ENCODE measurements around the gene MYBPH.

MYBPH gene

GRCh38 chr1:203165101-203165799 is 10.4 kb downstream of the MYBPH start:
- DNase-seq = no peak

DNA sequence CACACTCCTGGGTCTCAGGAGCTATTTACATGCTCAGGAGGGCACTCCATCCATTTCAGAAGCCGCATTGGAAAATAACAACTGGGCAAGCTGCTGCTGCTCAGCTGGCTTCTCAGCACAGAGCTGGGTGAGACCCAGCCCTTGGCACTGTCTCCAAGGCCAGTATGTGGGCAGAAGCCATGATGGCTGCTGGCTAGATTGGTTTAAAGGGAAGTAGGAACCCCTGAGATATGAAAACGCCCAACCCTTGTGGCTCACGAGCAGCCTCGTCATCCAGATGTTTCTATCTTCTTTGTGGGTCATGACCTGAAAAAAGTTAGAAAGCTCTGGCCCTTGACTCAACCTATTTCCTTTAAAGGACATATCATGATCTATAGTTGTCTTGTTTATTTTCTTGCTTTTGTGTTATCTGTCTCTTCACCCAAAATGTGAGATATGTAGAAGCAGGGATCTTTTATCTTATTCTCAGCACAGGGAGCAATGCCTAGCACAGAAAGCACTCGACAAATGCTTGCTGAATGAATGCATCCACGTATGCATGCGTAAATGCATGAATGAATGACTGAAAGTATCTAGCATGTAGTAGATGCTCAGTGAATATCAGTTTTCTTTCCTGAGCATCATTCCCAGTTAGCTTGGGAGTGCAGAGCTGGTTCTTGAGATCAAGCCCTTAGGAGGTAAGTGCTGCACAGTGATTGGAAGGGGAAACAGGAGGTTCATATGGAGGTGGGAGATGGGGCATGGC is 11.6 kb downstream of the MYBPH start:
- no peak for DNase-seq

DNA sequence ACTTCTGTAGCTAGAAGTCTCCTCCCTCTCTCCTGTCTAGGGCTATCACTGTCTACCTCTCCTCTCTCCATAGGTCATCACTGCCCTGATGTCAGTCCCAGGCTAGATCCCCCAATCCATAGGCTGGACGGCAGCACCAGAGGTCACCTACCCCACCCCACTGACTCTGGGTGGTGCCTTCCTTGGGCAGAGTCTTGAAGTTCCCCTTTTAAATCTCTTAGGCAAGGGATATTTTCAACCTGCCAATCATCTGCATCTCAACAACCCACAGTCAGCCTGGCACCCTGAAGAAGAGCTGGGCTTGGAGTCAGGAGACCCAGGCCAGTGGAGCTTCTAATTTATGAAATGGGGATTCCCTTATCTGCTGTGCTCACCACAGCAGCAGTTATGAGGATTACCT is 13.2 kb downstream of the MYBPH start:
- DNase-seq = no peak

DNA sequence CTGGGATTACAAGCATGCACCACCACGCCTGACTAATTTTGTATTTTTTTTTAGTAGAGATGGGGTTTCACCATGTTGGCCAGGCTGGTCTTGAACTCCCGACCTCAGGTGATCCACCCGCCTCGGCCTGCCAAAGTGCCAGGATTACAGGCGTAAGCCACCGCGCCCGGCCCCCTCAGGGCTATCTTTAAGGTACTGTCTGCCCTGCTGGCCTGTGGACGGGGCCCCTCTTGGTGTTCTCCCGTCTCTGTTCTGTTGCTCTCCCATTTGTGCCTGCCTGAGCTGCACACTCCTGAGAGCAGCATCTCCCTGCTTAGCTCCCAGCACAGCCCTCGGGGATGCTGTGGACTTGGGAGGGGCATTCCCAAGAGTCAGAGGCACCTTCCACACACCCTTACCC is 13.9 kb downstream of the MYBPH start:
- no peak for DNase-seq

DNA sequence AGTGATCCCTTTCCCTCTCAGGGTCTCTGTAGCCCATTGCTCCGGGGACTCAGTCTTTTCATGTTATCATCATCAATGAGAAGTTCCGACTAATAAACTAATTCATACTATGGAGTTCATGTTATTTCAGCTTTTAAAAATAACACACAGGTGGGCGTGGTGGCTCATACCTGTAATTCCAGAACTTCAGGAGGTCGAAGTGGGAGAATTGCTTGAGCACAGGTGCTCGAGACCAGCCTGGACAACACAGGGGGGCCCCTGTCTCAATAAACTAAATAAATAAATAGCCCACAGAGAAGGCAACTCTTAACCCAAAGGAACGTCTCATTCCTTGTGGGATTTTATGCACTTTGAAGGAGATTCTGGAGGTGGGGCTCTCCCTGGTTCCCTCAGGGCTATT is 14.5 kb downstream of the MYBPH start:
- DNase-seq = no peak

- DNase-seq = no peak
These were observed 15.8 kb downstream of the MYBPH start for GRCh38 chr1:203159844-203160243.

DNA sequence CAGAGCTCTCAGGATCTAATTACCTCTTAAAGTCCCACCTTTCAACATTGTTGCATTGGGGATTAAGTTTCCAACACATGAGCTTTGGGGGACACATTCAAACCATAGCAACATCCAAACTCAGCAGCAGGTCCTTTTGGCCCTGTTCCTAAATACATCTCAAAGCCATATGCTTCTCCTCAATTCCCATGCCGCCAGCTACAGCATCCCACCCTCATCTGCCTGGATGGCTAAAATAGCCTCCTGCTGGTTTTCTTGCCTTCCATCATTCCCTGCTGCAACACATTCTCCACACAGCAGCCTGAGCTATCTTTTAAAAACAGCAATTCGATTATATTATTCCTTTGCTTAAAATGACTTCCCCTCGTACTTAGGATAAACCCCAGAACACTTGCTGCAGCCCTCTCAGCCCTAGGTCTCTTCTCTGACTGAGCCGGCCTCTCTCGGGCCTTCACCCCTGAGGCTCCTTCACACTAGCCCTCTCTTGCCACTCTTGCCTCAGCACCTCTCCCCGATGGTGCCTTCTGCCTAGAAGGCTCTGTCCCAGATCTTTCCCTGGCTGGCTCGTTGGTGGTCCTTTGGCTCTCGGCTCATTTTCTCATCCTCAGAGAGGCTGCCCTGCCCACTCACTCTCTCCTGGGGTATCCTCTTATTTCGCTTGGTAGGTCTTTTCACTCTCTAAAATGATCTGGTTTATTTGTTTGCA is 16.5 kb downstream of the MYBPH start:
- no peak for DNase-seq

DNA sequence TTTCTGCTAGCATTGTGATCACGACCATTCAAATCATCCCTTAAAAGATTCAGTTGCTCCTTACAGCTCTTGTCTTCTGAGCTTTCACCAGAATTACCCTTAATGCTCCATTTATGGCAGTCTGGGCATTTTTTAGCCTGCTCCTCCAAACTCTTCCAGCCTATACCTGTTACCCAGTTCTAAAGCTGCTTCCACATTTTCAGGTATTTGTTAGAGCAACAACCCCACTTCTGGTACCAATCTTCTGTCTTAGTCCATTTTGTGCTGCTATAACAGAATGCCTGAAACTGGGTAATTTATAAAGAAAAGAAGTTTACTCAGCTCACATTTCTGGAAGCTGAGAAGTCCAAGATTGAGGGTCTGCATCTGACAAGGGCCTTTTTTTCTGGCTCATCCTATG is 17.2 kb downstream of the MYBPH start:
- DNase-seq = no peak

DNA sequence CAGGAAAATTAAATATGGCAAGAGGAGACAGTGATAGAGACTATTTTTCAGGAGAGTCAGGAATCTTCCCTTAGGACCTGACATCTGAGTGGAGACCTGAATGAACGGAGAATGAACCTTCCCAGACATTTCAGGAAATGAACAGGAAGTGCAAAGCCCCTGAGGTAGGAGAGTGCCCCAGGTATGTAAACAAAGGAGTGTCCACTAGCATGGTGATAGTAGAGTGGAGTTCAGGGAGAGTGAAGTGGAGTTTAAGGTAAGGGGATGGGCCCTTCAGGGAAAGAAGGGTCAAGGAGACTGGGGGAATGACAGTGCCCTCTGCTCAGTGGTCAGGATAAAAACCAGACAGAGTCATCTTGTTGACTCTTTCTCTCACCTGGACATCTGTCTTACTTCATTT is 19.3 kb downstream of the MYBPH start:
- no peak for DNase-seq

GRCh38 chr1:203153989-203154821 is 21.4 kb downstream of the MYBPH start:
- DNase-seq = no peak

DNA sequence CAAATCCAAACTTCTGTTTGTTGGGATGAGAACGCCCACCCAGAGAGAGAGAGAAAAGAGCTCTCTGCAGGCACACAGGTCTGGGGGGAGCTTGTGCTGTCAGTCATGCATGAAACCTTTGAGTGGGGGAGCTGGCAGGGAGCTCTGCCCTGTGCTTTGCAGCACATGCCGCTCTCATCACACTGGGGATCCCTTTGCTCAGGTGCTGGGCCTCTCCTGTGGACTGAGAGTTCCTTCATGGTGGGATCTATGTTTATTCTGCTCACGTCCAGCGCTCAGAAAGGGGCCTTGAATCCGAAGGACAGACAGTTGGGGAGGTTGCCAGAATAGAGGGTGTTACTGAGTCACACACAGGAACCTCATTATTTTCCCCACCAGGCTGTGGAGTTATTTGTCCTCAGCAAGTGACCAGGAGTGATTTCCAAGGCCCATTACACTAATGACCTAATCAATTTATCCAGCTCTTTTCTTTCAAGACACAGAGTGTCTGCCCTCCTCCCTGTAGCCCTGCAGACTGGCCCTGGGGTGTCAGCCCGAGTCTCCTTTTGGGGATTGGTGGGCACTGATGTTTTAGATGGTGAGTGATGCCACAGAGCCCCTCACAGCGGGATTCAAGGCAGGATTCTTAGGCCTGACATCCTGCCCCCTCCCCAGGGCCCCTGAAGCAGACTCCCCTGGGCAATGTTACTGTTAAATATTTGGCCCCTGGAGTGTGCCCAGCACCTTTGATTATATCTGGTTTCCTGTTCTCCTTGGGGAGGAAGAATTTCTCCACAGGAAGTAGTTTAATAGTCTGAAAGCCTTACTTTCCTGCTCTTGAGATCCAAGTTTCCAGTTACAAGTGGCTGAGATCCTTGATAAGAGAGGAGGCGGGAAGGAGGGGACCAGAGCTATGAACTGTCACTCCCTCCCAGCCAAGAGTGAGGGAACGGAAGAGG is 22.3 kb downstream of the MYBPH start:
- no peak for DNase-seq

DNA sequence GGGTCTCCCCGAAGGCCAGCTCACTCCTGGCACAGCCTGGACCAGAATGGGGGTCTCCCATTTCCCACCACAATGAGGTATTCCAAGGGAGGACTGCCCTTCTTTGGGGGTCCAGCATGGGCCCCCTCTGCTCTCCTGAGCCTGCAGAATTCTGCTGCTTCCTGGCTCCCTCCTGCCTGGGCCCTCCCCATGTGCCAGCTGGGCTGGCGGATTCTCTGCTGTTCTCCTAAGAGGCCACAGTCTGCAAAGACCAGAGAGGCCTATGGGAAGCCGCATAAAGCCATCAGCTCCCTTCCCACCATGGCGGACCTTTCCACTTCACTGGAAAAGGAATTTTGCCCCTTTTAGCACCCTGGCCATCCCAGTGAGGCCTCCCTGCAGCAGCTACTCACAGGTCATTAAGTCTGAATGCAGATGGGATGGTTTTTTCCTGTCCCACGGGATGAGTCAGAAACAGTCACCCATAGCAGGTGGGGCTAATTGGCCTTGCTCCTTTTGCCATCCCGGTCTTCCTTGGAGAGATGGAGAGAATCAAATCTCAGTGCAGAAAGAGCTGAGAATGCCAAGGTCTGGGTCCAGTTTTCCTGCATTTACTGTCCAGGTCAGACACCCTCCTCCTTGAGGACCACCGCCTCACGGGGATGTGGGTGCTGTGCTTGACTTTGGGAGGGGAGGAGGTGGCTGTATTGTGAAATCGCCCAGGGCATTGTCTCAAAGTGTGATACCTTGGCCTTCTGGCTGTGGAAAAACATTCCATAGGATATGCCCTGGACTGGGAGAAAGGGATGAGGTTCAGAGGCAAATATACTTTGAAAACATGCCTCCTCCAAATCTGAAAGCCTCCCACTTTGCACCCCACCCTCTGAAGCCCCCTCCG is 23.2 kb downstream of the MYBPH start:
- DNase-seq = no peak

GRCh38 chr1:203151362-203152157 is 24.1 kb downstream of the MYBPH start:
- no peak for DNase-seq

DNA sequence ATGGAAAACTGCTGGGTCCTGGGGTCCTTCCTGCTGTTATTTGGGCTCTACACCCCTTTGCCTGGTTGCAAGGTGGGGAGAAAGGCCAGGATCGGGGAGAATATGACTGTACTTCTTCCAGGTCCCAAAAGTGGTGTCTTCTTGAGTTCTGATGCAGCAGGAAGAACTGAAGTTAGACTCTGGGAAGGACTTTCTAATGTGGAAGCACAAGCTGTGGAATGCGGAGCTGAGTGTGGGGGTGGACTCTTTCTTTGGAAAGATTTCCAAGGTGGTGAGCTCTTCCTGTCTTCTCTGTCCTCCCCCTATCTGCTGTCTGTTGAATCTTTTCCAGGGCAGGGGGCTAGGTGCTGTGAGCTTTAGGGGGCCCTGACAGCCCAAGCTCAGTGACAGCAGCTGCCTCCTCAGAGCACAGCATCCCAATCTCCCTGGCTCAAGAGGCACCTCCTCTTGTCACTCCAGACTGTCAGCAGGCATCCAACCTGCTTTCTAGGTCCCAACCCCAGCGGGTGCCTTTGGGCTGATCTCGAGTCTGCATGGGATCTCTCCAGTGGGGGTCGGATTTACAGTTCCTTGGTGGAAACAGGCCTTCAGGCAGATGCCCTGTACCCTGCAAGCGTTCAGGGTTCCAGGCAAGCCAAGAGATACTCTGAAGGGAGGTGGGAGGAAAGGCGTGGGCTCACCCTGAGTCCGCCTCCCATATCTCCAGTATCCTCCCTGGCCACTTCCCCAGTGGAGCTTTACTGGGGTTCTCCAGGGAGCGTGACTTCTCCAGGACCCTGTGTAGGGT is 24.9 kb downstream of the MYBPH start:
- no peak for DNase-seq

DNA sequence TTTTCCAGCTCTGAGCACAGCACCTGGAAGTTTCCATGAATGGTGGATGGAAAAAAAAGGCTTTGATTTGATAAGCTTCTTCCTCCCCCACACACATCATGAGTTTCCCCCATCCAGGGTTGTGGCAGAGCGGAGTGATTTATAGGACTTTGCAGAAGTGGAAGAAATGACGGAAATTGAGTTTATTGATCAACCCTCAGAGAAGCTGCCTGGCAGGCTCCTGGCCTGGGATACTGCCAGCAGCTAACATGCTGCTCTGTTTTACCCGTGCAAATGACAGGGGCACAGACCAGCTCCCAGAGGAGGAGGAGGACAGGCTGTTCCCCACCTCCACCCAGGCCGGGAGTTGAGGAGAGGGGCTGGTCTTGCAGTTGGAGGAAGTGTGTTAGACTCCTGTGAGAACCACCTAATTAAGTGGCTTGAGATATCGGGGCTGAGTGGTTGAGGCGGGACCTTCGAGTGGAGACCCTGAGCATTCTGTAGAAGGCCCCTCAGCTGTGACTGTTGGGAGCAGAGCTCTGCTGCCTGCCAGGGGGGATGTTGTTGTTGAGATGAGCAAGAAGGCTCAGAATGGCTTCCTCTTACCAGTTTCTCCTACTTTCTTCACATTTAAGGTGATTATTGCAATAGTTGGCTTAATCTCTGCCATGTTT is 26.3 kb downstream of the MYBPH start:
- no peak for DNase-seq

- no peak for DNase-seq
These were observed 27.0 kb downstream of the MYBPH start for GRCh38 chr1:203148579-203148978.

GRCh38 chr1:203148127-203148526 is 27.5 kb downstream of the MYBPH start:
- no peak for DNase-seq

GRCh38 chr1:203147376-203147775 is 28.2 kb downstream of the MYBPH start:
- no peak for DNase-seq

DNA sequence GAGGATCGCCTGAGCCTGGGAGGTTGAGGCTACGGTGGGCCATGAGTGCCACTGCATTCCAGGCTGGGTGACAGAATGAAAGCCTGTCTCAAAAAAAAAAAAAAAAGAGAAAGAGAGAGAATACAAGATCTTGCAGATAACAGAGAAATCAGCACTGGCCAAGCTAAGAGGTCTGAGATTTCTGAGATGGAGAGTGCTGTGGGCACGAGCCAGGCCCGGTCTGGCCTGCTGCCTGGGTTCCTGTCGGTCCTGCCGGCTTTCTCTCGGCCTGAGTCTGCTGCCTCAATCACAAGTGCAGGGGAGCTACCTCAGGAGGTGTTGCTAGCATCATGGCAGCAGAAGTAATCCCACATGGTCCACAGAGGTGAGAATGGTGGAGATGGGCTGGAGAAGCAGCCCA is 29.1 kb downstream of the MYBPH start:
- no peak for DNase-seq

Data from CD4-positive, alpha-beta T cell treated with Interleukin-15 for 1 hour (primary cell).